ENCODE data around the gene STXBP2. TPM values are rescaled to one million over a fixed set of nuclear protein-coding genes. Genes with fewer than 3 reads are reported as not detected.

STXBP2 gene
- total RNA-seq, 2 donors from 2014 or later: 119 to 126 TPM

DNA sequence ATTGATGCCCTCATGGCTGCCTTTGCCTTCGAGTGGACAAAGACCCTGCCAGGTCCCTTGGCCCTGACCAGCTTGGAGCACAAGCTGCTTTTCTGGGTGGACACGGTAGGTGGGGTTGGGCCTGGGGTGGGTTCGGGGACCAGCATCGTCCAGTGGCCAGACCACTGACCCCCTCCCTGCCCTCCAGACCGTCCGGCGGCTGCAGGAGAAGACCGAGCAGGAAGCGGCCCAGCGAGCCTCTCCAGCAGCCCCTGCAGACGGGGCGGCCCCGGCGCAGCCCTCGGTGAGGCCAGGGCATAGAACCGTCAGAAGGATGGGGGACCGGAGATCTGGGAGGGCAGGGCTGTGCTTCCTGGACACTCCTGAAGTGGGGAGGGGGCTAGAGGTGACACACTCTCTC is 30.6 kb upstream of the STXBP2 start:
- no peak overlapping the region for H3K4me3 ChIP-seq (ENCODE audit: low read length)
- WGBS, 2 experiments (ENCODE audit: insufficient coverage in 1 of 2, insufficient read length in 1 of 2): 95 to 97% methylated on average over 11 to 17 of the region's 17 CpGs
- peaks cover 18% of the 10 kb centered on the region for H3K36me3 ChIP-seq (ENCODE audit: control insufficient read depth, insufficient read depth, low read length)
- H3K9me3 ChIP-seq (ENCODE audit: control insufficient read depth, low read length): no peaks in the 10 kb centered on the region
- H3K4me3 Mint-ChIP-seq: no peak overlapping the region
- no peaks in the 10 kb centered on the region for H3K27me3 Mint-ChIP-seq (ENCODE audit: insufficient read depth)
- peaks cover 5% of the 10 kb centered on the region for H3K4me1 Mint-ChIP-seq
- H3K27me3 ChIP-seq (ENCODE audit: control insufficient read depth, insufficient read depth, low read length, poor library complexity, severe bottlenecking): no peaks in the 10 kb centered on the region
- H3K4me1 ChIP-seq (ENCODE audit: control insufficient read depth, insufficient read depth, low read length): no peaks in the 10 kb centered on the region
- no peak overlapping the region for H3K27ac Mint-ChIP-seq
- H3K9ac ChIP-seq (ENCODE audit: extremely low read depth, low read length, poor library complexity, severe bottlenecking): no peak overlapping the region
- peaks cover 49% of the 10 kb centered on the region for H3K36me3 Mint-ChIP-seq (ENCODE audit: low read depth)
- no peak for TF ChIP-seq CTCF (conservative IDR thresholded peaks at IDR 0.05)
- DNase-seq: no peak
- H3K9me3 Mint-ChIP-seq: peaks cover 3% of the 10 kb centered on the region
- no peak overlapping the region for H3K27ac ChIP-seq (ENCODE audit: low read depth, low read length)

DNA sequence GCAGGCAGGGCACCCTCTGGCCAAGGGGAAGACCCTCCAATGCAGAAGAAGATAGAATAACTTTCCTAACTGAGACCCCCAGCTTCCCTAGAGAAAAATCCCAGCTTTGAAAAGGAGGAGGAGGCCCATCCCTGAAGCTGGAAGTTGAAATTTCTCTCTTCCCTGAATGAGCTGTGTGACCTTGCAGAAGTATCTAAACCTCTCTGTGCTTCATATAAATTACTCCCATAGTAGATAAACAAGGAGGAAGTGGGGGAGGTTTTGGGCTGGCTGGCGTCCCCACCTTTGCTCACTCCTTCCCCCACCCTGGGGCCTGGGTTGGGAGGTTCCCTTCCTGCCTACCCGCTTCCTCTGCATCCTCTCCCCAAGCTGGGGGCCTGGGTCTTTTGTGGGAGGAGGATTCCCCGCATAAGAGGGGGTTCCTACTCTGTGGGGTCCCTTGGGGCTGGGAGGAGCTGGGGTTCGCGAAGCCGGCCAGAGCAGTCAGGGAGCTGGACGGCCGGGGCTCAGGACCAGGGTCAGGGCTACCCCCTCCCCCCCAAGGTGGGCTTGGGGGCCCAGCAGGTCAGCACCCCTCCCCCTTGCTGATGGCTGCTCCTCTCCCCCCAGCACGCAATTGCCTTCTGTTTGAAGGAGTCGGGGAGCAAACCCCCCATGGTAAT is 29.6 kb upstream of the STXBP2 start:
- peaks cover 47% of the 10 kb centered on the region for H3K36me3 Mint-ChIP-seq (ENCODE audit: low read depth)
- 86 to 100% methylated on average over 1 to 6 of the region's 10 CpGs for WGBS, 2 experiments (ENCODE audit: insufficient coverage in 1 of 2, insufficient read length in 1 of 2)

DNA sequence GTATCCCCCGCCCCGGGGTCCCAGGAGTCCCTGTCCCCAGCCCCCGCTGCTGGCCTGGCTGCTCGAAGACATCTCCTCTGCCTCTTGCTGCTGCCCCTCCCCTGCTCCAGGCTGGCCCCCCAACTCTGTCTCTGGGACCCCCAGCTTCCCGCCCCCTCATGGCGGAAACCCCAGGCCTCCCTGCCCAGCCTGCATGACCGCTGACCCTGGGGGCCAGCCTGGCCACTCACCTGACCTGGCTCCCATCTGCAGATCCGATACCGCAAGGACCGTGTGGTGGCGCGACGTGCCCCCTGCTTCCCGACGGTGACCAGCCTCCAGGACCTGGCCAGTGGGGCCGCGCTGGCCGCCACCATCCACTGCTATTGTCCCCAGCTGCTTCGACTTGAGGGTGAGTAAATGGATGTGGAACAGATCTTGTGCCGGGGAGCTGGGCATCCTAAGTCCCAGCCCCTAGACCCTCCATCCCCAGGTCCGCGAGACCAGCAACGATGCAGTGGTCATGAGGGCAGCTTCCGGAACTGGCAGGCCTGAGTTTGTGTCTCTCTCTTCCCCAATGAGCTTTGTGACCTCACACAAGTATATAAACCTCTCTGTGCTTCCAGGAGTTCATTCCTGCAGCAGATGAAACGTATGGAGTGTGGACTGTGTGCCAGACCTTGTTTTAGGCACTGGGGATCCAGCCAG is 28.9 kb upstream of the STXBP2 start:
- Mint-ChIP-seq H3K4me1 (no peaks in the 10 kb centered on the region), H3K9me3 (peaks cover 3% of the 10 kb centered on the region), H3K27me3 (ENCODE audit: insufficient read depth) (no peaks in the 10 kb centered on the region), H3K36me3 (ENCODE audit: low read depth) (peaks cover 46% of the 10 kb centered on the region), H3K4me3 (no peak overlapping the region), H3K27ac (no peak overlapping the region)
- H3K9me3 ChIP-seq (ENCODE audit: control insufficient read depth, low read length): no peaks in the 10 kb centered on the region
- H3K27me3 ChIP-seq (ENCODE audit: control insufficient read depth, insufficient read depth, low read length, poor library complexity, severe bottlenecking): no peaks in the 10 kb centered on the region
- WGBS, 2 experiments (ENCODE audit: insufficient coverage in 1 of 2, insufficient read length in 1 of 2): 94 to 96% methylated on average over 5 to 25 of the region's 25 CpGs
- no peak for TF ChIP-seq CTCF (conservative IDR thresholded peaks at IDR 0.05)
- H3K36me3 ChIP-seq (ENCODE audit: control insufficient read depth, insufficient read depth, low read length): peaks cover 18% of the 10 kb centered on the region
- no peak for DNase-seq
- H3K4me3 ChIP-seq (ENCODE audit: low read length): no peak overlapping the region
- H3K9ac ChIP-seq (ENCODE audit: extremely low read depth, low read length, poor library complexity, severe bottlenecking): no peak overlapping the region
- H3K27ac ChIP-seq (ENCODE audit: low read depth, low read length): no peak overlapping the region
- H3K4me1 ChIP-seq (ENCODE audit: control insufficient read depth, insufficient read depth, low read length): no peaks in the 10 kb centered on the region

More for the DNA sequence above, 29.6 kb upstream of the STXBP2 start:
- H3K4me1 Mint-ChIP-seq: peaks cover under 1% of the 10 kb centered on the region
- Histone ChIP-seq H3K36me3 (ENCODE audit: control insufficient read depth, insufficient read depth, low read length) (peaks cover 18% of the 10 kb centered on the region), H3K4me3 (ENCODE audit: low read length) (no peak overlapping the region), H3K27me3 (ENCODE audit: control insufficient read depth, insufficient read depth, low read length, poor library complexity, severe bottlenecking) (no peaks in the 10 kb centered on the region), H3K27ac (ENCODE audit: low read depth, low read length) (no peak overlapping the region), H3K4me1 (ENCODE audit: control insufficient read depth, insufficient read depth, low read length) (no peaks in the 10 kb centered on the region), H3K9ac (ENCODE audit: extremely low read depth, low read length, poor library complexity, severe bottlenecking) (no peak overlapping the region), H3K9me3 (ENCODE audit: control insufficient read depth, low read length) (no peaks in the 10 kb centered on the region)
- no peak overlapping the region for H3K4me3 Mint-ChIP-seq
- peaks cover 3% of the 10 kb centered on the region for H3K9me3 Mint-ChIP-seq
- H3K27me3 Mint-ChIP-seq (ENCODE audit: insufficient read depth): no peaks in the 10 kb centered on the region
- no peak for DNase-seq
- H3K27ac Mint-ChIP-seq: no peak overlapping the region
- TF ChIP-seq CTCF (conservative IDR thresholded peaks at IDR 0.05): no peak
